GM12874 (cell line): ENCODE measurements around the gene ESYT3.

Experiments
- TF ChIP-seq, protein P1 (sequence below): IDR thresholded peaks from 2 replicates; pipeline ENCODE4 v1.5.1; 2011; ENCODE audit warnings: low read depth, mild to moderate bottlenecking, control low read depth, low read length, moderate library complexity; ENCODE audit not compliant: insufficient read depth

The ESYT3 gene

GRCh38 chr3:138445236-138445635, 10.8 kb downstream of the ESYT3 start:
- TF ChIP-seq, protein P1, sequence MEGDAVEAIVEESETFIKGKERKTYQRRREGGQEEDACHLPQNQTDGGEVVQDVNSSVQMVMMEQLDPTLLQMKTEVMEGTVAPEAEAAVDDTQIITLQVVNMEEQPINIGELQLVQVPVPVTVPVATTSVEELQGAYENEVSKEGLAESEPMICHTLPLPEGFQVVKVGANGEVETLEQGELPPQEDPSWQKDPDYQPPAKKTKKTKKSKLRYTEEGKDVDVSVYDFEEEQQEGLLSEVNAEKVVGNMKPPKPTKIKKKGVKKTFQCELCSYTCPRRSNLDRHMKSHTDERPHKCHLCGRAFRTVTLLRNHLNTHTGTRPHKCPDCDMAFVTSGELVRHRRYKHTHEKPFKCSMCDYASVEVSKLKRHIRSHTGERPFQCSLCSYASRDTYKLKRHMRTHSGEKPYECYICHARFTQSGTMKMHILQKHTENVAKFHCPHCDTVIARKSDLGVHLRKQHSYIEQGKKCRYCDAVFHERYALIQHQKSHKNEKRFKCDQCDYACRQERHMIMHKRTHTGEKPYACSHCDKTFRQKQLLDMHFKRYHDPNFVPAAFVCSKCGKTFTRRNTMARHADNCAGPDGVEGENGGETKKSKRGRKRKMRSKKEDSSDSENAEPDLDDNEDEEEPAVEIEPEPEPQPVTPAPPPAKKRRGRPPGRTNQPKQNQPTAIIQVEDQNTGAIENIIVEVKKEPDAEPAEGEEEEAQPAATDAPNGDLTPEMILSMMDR = no peak

DNA sequence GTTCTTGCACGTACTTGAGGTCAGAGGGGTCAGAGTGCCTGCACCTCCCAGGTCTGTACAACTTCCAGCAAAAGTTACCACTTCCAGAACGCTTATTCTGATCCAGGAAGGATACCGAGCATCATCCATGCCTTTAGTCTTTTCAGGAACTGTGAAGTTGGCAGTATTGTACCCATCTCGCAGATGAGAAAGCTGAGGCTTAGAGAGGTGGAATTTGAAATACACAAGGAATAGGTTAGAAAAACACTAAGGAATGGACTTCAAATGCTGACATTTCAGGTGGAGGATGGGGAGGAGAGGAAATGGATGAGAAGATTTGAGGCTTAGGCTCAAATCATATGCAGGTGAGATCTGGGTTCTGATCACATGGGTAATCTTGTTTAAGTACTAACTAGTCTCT, 11.2 kb downstream of the ESYT3 start:
- TF ChIP-seq, protein P1 = no peak

- TF ChIP-seq, protein P1 = no peak
These were observed 14.2 kb downstream of the ESYT3 start for GRCh38 chr3:138448631-138449030.

- TF ChIP-seq, protein P1 = no peak
These were observed 15.1 kb downstream of the ESYT3 start for GRCh38 chr3:138449490-138449889.

DNA sequence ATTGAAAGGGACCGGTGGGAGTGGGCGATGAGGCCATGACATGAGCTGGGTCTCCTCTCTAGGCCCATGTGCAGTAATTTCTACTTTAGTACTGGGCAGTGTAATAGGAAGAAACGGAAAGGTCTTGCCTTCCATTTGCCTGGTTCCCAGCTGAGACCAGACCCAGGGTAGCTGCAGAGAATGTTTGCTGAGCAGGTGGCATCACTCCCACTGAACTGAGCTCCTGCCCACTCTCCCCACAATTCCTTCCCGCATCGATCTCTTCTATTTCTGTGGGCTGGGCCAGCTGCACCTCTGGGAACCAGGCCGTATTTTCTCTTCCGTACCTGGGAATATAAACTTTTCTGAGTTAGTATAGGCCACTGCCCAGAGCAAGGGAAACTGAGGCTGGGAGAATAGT, 15.8 kb downstream of the ESYT3 start:
- TF ChIP-seq, protein P1 = no peak

- TF ChIP-seq, protein P1 = no peak
These were observed 16.4 kb downstream of the ESYT3 start for GRCh38 chr3:138450704-138451424.

GRCh38 chr3:138451595-138452162, 17.3 kb downstream of the ESYT3 start:
- TF ChIP-seq, protein P1 = no peak
